Loucy (cell line): ENCODE data around the gene GALNT18.

Experiments
- EZH2phosphoT487 ChIP-seq: fragments of 200-600 bp; IDR thresholded peaks from 2 replicates; pipeline ENCODE4 v1.6.1; 2018; ENCODE audit warnings: antibody characterized with exemption, mild to moderate bottlenecking, moderate library complexity, borderline replicate concordance
- TF ChIP-seq, protein P1 (sequence below): fragments of 200-600 bp; sonication (generic); conservative IDR thresholded peaks from 2 replicates; pipeline ENCODE4 v1.5.1; 2014; ENCODE audit warnings: mild to moderate bottlenecking, antibody characterized with exemption, low read length

DNA sequence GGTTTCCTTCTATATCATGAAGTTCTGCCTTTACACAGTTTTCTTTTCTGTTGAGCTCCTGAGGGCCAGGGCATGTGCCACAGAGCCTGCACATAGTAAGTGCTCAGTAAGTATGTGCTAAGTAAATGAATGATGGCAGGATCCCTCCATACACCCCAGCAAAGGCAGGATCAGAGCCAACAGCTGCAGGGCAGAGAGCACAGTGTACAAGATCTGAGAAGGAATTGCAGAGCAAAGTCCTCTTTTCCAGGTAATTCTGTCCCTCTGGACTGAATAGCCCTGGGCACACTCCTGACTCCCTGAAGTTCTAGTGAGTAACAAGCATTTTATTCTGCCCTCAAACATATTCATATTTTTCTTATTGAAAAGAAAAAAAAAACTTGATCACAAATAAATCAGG, 117.7 kb downstream of the GALNT18 start:
- TF ChIP-seq, protein P1, sequence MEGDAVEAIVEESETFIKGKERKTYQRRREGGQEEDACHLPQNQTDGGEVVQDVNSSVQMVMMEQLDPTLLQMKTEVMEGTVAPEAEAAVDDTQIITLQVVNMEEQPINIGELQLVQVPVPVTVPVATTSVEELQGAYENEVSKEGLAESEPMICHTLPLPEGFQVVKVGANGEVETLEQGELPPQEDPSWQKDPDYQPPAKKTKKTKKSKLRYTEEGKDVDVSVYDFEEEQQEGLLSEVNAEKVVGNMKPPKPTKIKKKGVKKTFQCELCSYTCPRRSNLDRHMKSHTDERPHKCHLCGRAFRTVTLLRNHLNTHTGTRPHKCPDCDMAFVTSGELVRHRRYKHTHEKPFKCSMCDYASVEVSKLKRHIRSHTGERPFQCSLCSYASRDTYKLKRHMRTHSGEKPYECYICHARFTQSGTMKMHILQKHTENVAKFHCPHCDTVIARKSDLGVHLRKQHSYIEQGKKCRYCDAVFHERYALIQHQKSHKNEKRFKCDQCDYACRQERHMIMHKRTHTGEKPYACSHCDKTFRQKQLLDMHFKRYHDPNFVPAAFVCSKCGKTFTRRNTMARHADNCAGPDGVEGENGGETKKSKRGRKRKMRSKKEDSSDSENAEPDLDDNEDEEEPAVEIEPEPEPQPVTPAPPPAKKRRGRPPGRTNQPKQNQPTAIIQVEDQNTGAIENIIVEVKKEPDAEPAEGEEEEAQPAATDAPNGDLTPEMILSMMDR = no peak
- TF ChIP-seq EZH2phosphoT487 = no peak
